HuH-7.5 (cell line): ENCODE results near the gene PTPRT.

ENCODE experiments used
- DNase-seq: peaks from one replicate; pipeline ENCODE4 v3.0.0; 2011; ENCODE audit warnings: low spot score

PTPRT gene

GRCh38 chr20:42611889-42612837 is 577.5 kb downstream of the PTPRT start:
- no peak for DNase-seq

GRCh38 chr20:42611423-42611822 is 578.3 kb downstream of the PTPRT start:
- no peak for DNase-seq

- DNase-seq: no peak
These were observed 579.6 kb downstream of the PTPRT start for GRCh38 chr20:42610070-42610469.

- no peak for DNase-seq
These were observed 580.1 kb downstream of the PTPRT start for GRCh38 chr20:42609618-42610017.

GRCh38 chr20:42604998-42605956 is 584.4 kb downstream of the PTPRT start:
- DNase-seq: no peak

GRCh38 chr20:42603655-42604054 is 586.1 kb downstream of the PTPRT start:
- no peak for DNase-seq

- no peak for DNase-seq
These were observed 591.1 kb downstream of the PTPRT start for GRCh38 chr20:42598581-42598980.

GRCh38 chr20:42595625-42596024 is 594.1 kb downstream of the PTPRT start:
- DNase-seq: no peak

GRCh38 chr20:42594659-42595058 is 595.0 kb downstream of the PTPRT start:
- DNase-seq: no peak

GRCh38 chr20:42594011-42594410 is 595.7 kb downstream of the PTPRT start:
- no peak for DNase-seq

- DNase-seq: no peak
These were observed 599.6 kb downstream of the PTPRT start for GRCh38 chr20:42589976-42590639.

- DNase-seq: no peak
These were observed 600.9 kb downstream of the PTPRT start for GRCh38 chr20:42588847-42589246.

- DNase-seq: no peak
These were observed 602.3 kb downstream of the PTPRT start for GRCh38 chr20:42587427-42587826.

GRCh38 chr20:42581311-42581710 is 608.4 kb downstream of the PTPRT start:
- no peak for DNase-seq

- no peak for DNase-seq
These were observed 613.5 kb downstream of the PTPRT start for GRCh38 chr20:42576167-42576566.

- DNase-seq: no peak
These were observed 617.2 kb downstream of the PTPRT start for GRCh38 chr20:42572320-42573016.

- no peak for DNase-seq
These were observed 622.3 kb downstream of the PTPRT start for GRCh38 chr20:42567409-42567808.

- no peak for DNase-seq
These were observed 624.3 kb downstream of the PTPRT start for GRCh38 chr20:42565235-42565995.

- DNase-seq: no peak
These were observed 630.0 kb downstream of the PTPRT start for GRCh38 chr20:42559665-42560064.

- no peak for DNase-seq
These were observed 633.1 kb downstream of the PTPRT start for GRCh38 chr20:42556575-42556974.

GRCh38 chr20:42553374-42553773 is 636.3 kb downstream of the PTPRT start:
- no peak for DNase-seq
